Loucy (cell line): ENCODE data around the gene ACAA1.

ENCODE experiments used
- EZH2phosphoT487 ChIP-seq: fragments of 200-600 bp; IDR thresholded peaks from 2 replicates; pipeline ENCODE4 v1.6.1; 2018; ENCODE audit warnings: antibody characterized with exemption, mild to moderate bottlenecking, moderate library complexity, borderline replicate concordance
- TF ChIP-seq, protein P1 (sequence below): fragments of 200-600 bp; sonication (generic); conservative IDR thresholded peaks from 2 replicates; pipeline ENCODE4 v1.5.1; 2014; ENCODE audit warnings: mild to moderate bottlenecking, antibody characterized with exemption, low read length

DNA sequence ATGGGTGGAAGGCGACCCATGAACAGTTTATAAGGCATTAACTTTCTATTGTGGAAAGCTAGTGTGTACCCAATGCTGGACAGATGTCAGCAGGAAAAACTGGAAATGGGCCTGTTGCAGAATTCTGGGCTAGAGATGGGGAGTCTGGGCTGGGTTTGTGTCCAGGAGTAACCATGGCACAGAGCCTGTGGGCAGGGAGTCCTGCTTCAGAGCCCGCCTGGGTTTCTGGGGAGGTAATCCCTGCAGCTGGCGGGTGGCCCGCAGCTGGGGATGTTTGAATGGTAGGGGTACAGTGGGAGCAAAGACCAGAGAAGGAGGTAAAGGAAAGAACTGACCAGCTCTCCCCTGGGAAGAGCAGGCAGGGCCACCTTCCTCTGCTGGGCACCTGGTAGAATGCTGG is 25.7 kb downstream of the ACAA1 start:
- TF ChIP-seq, protein P1, sequence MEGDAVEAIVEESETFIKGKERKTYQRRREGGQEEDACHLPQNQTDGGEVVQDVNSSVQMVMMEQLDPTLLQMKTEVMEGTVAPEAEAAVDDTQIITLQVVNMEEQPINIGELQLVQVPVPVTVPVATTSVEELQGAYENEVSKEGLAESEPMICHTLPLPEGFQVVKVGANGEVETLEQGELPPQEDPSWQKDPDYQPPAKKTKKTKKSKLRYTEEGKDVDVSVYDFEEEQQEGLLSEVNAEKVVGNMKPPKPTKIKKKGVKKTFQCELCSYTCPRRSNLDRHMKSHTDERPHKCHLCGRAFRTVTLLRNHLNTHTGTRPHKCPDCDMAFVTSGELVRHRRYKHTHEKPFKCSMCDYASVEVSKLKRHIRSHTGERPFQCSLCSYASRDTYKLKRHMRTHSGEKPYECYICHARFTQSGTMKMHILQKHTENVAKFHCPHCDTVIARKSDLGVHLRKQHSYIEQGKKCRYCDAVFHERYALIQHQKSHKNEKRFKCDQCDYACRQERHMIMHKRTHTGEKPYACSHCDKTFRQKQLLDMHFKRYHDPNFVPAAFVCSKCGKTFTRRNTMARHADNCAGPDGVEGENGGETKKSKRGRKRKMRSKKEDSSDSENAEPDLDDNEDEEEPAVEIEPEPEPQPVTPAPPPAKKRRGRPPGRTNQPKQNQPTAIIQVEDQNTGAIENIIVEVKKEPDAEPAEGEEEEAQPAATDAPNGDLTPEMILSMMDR, result no peak
- TF ChIP-seq EZH2phosphoT487, result no peak
